Upper lobe of right lung (tissue), 1 donor: Measurements from ENCODE around the gene C11orf68. TPM values are rescaled to one million over a fixed set of nuclear protein-coding genes. Genes with fewer than 3 reads are reported as not detected.

Experiments
- ATAC-seq: fragments of 200-7000 bp; cut with Tn5 transposase; one replicate; pipeline ENCODE4 v1.9.1; 2020; ENCODE audit warnings: mild to moderate bottlenecking, moderate library complexity
- DNase-seq: peaks from one replicate; pipeline ENCODE4 v3.0.0-alpha.2; 2020
- H3K27ac ChIP-seq: fragments of 200-600 bp; one replicate; pipeline ENCODE4 v1.8.0; 2022
- H3K27me3 ChIP-seq: fragments of 200-600 bp; one replicate; pipeline ENCODE4 v1.8.0; 2022; ENCODE audit warnings: mild to moderate bottlenecking
- H3K36me3 ChIP-seq: fragments of 200-600 bp; one replicate; pipeline ENCODE4 v1.8.0; 2022
- H3K4me1 ChIP-seq: fragments of 200-600 bp; one replicate; pipeline ENCODE4 v1.8.0; 2022
- H3K4me3 ChIP-seq: fragments of 200-600 bp; one replicate; pipeline ENCODE4 v1.8.0; 2022; ENCODE audit warnings: mild to moderate bottlenecking
- H3K9me3 ChIP-seq: fragments of 200-600 bp; one replicate; pipeline ENCODE4 v1.8.0; 2022
- intact Hi-C: fragments of 100-400 bp; cut with DNase I; formaldehyde crosslinking; loops from one replicate; pipeline ENCODE4 v1.11.0; 2022
- total RNA-seq: library from RNA; stranded (reverse); fragmentation: NEBNext Ultra II Directional; extraction: Animal tissue kit (Norgen Biotek cat#: 25700); gene quantifications from one replicate; pipeline ENCODE4 v1.2.1, GENCODE V29; 2021
- TF ChIP-seq, protein P1 (sequence below): fragments of 200-600 bp; IDR thresholded peaks from one replicate; pipeline ENCODE4 v1.8.0; 2022; ENCODE audit warnings: antibody characterized with exemption
- donor health status: DM: no; HTN: yes; CAD: no; lungs with severe emphysema.

The C11orf68 gene
- total RNA-seq, 1 donor from 2014 or later, result 34.7 TPM

DNA sequence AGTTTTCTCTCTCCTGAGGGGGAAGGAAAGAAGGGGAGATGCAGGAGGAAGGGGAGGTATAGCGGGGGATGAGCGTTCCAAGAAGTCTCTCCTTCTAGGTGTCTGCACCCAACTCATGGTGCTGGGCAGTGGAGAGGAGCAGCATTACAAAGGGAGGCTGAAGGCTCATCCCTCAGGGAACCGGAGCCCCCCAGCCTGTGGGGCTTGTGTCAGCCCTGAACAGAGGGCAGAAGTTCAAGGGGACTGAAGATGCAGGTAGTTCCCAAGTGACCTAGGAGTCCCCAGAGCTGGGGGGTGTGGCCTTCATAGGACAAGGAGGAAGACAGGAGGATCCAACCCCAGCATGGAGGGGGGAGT, 1.8 kb downstream of the C11orf68 start:
- Histone ChIP-seq H3K36me3 (peaks cover 1% of the 10 kb centered on the region), H3K27ac (no peak overlapping the region), H3K4me3 (peak overlapping the region; percentile 89), H3K9me3 (no peaks in the 10 kb centered on the region), H3K27me3 (no peaks in the 10 kb centered on the region), H3K4me1 (peaks cover 49% of the 10 kb centered on the region)
- DNase-seq (no peak), ATAC-seq (no peak)
- intact Hi-C loops, result no loop called here
- TF ChIP-seq, protein P1, sequence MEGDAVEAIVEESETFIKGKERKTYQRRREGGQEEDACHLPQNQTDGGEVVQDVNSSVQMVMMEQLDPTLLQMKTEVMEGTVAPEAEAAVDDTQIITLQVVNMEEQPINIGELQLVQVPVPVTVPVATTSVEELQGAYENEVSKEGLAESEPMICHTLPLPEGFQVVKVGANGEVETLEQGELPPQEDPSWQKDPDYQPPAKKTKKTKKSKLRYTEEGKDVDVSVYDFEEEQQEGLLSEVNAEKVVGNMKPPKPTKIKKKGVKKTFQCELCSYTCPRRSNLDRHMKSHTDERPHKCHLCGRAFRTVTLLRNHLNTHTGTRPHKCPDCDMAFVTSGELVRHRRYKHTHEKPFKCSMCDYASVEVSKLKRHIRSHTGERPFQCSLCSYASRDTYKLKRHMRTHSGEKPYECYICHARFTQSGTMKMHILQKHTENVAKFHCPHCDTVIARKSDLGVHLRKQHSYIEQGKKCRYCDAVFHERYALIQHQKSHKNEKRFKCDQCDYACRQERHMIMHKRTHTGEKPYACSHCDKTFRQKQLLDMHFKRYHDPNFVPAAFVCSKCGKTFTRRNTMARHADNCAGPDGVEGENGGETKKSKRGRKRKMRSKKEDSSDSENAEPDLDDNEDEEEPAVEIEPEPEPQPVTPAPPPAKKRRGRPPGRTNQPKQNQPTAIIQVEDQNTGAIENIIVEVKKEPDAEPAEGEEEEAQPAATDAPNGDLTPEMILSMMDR, result no peak

GRCh38 chr11:65916391-65916790, 2.5 kb downstream of the C11orf68 start:
- intact Hi-C loops, result no loop called here
- Histone ChIP-seq H3K27me3 (no peaks in the 10 kb centered on the region), H3K36me3 (no peaks in the 10 kb centered on the region), H3K4me3 (no peak overlapping the region), H3K9me3 (no peaks in the 10 kb centered on the region), H3K4me1 (peaks cover 55% of the 10 kb centered on the region), H3K27ac (no peak overlapping the region)
- TF ChIP-seq, protein P1, result no peak
- DNase-seq, result no peak
- ATAC-seq, result no peak

DNA sequence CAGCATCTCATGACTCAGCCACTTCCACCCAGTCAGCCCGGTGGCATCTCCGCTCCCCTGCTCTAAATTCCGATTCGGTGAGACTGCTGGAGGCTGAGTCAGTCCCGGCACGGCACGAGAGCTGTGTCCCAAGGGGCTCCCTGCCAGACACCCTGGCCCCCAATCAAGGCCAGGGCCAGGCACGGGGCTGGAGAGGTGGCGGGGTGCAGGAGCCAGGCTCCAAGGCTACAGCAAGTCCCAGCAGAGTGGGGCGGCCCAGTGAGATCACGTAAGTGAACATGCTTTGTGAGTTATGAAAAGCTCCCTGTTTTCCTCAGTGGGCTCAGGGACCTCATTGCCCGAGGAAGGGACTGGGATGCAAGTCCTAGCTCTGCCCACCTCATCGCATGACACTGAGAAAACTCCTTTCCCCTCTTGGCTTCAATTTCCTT, 3.0 kb downstream of the C11orf68 start:
- intact Hi-C loops, result no loop called here
- peaks cover 56% of the 10 kb centered on the region for H3K4me1 ChIP-seq

DNA sequence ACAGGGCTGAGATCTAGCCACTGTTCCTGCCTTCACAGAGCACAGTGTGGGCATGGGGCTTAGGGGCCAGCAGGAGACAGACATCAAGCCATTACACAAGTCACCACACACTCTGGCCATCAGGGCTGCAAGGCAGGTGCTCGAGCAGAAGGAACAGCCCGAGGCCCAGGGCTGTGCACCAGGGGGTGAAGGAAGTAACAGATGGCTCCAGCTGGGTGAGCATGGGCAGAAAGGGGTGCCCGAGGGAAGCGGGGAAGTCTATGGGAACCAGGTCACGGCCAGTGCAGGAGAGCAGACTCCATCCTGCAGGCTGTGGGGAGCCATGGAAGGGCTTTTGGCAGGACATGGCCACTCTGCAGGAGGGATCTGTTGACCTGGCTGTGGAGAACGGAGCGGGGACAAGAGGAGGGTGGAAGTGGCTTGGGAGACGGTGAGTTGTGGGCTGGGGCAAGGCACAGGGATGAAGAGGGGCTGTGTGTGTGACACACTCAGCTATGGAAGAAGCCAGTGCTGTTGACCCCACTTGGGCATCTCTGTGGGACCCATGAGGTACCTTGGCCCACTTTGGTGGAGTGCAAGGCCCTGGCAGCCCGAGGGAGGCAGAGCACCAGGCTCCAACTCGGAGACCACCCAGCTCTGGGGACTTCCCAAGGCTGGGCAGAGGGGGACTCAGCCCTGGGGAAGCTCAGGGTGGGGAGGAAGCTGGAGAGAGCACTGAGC, 3.6 kb downstream of the C11orf68 start:
- no peak for ATAC-seq
- no peak overlapping the region for H3K4me3 ChIP-seq

More for the DNA sequence above, 3.0 kb downstream of the C11orf68 start:
- H3K36me3 ChIP-seq, result no peaks in the 10 kb centered on the region
- no peak overlapping the region for H3K4me3 ChIP-seq
- DNase-seq, result peak; percentile 78
- H3K27ac ChIP-seq, result peak overlapping the region; percentile 72
- ATAC-seq, result peak; percentile 13
- H3K9me3 ChIP-seq, result no peaks in the 10 kb centered on the region
- TF ChIP-seq, protein P1, result no peak
- no peaks in the 10 kb centered on the region for H3K27me3 ChIP-seq

GRCh38 chr11:65912845-65913244, 6.0 kb downstream of the C11orf68 start:
- DNase-seq (no peak), ATAC-seq (no peak)
- intact Hi-C loops, result no loop called here
- Histone ChIP-seq H3K27me3 (no peaks in the 10 kb centered on the region), H3K27ac (no peak overlapping the region), H3K4me1 (peaks cover 43% of the 10 kb centered on the region), H3K36me3 (no peaks in the 10 kb centered on the region), H3K4me3 (no peak overlapping the region), H3K9me3 (no peaks in the 10 kb centered on the region)
- TF ChIP-seq, protein P1, result no peak

More for the DNA sequence above, 3.6 kb downstream of the C11orf68 start:
- peak overlapping the region; percentile 72 for H3K27ac ChIP-seq
- TF ChIP-seq, protein P1, result no peak
- DNase-seq, result no peak
- H3K9me3 ChIP-seq, result no peaks in the 10 kb centered on the region
- intact Hi-C loops, result no loop called here
- no peaks in the 10 kb centered on the region for H3K27me3 ChIP-seq
- no peaks in the 10 kb centered on the region for H3K36me3 ChIP-seq
- peaks cover 50% of the 10 kb centered on the region for H3K4me1 ChIP-seq
